ENCODE measurements around the gene BSCL2.

Gene BSCL2

DNA sequence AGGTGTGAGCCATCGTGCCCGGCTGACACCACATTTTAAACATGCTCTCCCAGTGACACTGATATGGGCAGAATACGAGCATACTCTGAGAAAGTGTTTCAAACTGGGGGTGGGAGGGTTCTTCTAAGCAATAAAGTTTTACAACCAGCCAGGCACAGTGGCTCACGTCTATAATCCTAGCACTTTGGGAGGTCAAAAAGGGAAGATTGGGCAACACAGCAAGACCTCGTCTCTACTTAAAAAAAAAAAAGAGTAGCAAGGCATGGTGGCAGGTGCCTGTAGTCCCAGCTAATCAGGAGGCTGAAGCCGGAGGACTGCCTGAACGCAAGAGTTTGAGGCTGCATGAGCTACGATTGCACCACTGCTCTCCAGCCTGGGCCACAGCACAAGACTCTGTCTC lies 63.0 kb downstream of the BSCL2 start:
- Histone ChIP-seq H3K4me3 (ENCODE audit: low read length in 2 of 2) (peak overlapping the region in 1 of 2 donors; percentile 15), H3K4me1 (ENCODE audit: control insufficient read depth, insufficient read depth, low read length) (peaks cover 23% of the 10 kb centered on the region), H3K9me3 (ENCODE audit: control insufficient read depth in 2 of 2, low read length in 2 of 2) (no peaks in the 10 kb centered on the region), H3K27ac (ENCODE audit: low read length) (no peak overlapping the region), H3K9ac (ENCODE audit: low read length in 2 of 2) (no peak overlapping the region), H3K27me3 (ENCODE audit: control insufficient read depth in 1 of 2, insufficient read depth in 2 of 2, low read length in 2 of 2) (no peaks in the 10 kb centered on the region), H3K36me3 (ENCODE audit: control insufficient read depth in 2 of 2, insufficient read depth in 2 of 2, low read length in 2 of 2) (peaks cover 16% of the 10 kb centered on the region in 2 donors)
